ENCODE data around the gene MTR.

MTR gene

DNA sequence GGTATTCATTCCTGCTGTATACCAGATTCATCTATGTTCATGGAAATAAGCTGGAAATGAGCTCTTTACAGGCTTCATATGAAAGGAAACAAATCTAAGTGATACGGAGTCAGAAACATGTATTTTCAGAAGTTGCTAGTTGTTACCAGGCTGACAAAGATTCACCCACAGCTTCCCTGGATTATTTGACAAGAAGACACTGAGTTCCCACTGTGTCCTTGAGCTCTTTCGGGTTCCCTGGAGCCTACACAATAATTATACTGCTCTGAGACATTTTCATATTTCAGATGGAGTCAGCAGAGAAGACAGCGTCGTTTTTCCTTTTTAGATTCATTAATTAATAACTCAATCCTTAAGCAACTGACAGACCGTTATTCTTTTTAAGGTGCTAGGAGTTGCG lies 29.3 kb upstream of the MTR start:
- no peak for DNase-seq
- no peaks in the 10 kb centered on the region for H3K36me3 ChIP-seq
- H3K4me3 ChIP-seq (ENCODE audit: low read depth, low read length) = no peak overlapping the region
- no peak overlapping the region for H3K27ac ChIP-seq
- TF ChIP-seq, protein P1, sequence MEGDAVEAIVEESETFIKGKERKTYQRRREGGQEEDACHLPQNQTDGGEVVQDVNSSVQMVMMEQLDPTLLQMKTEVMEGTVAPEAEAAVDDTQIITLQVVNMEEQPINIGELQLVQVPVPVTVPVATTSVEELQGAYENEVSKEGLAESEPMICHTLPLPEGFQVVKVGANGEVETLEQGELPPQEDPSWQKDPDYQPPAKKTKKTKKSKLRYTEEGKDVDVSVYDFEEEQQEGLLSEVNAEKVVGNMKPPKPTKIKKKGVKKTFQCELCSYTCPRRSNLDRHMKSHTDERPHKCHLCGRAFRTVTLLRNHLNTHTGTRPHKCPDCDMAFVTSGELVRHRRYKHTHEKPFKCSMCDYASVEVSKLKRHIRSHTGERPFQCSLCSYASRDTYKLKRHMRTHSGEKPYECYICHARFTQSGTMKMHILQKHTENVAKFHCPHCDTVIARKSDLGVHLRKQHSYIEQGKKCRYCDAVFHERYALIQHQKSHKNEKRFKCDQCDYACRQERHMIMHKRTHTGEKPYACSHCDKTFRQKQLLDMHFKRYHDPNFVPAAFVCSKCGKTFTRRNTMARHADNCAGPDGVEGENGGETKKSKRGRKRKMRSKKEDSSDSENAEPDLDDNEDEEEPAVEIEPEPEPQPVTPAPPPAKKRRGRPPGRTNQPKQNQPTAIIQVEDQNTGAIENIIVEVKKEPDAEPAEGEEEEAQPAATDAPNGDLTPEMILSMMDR (IDR thresholded peaks at IDR 0.05; ENCODE audit: low read depth, low read length) = no peak
- H3K9me3 ChIP-seq (ENCODE audit: severe bottlenecking) = no peaks in the 10 kb centered on the region
- no peaks in the 10 kb centered on the region for H3K27me3 ChIP-seq (ENCODE audit: insufficient read depth, low read depth, severe bottlenecking)

DNA sequence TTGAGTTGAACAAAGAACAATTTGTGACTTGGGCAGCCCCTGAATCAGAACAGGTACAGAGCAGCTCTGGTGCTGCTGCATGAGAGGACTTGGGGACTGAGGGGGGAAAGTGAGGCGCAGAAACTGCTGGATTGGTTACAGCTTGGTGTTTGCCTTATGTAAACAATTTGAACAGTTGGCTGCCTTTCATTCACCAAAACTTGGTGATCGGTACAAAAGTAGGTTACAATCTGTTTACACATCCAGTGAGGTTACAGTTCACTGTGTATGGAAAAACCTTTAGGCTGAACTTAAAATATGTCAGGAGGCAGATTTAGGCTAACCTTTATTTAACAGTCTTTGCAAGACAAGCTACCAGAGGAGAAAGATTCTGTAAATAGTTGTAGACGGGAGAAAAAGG lies 28.6 kb upstream of the MTR start:
- H3K9me3 ChIP-seq (ENCODE audit: severe bottlenecking) = no peaks in the 10 kb centered on the region
- H3K36me3 ChIP-seq = no peaks in the 10 kb centered on the region
- no peak overlapping the region for H3K27ac ChIP-seq
- TF ChIP-seq, protein P1 (IDR thresholded peaks at IDR 0.05; ENCODE audit: low read depth, low read length) = no peak
- no peaks in the 10 kb centered on the region for H3K27me3 ChIP-seq (ENCODE audit: insufficient read depth, low read depth, severe bottlenecking)
- H3K4me3 ChIP-seq (ENCODE audit: low read depth, low read length) = no peak overlapping the region
- no peak for DNase-seq

DNA sequence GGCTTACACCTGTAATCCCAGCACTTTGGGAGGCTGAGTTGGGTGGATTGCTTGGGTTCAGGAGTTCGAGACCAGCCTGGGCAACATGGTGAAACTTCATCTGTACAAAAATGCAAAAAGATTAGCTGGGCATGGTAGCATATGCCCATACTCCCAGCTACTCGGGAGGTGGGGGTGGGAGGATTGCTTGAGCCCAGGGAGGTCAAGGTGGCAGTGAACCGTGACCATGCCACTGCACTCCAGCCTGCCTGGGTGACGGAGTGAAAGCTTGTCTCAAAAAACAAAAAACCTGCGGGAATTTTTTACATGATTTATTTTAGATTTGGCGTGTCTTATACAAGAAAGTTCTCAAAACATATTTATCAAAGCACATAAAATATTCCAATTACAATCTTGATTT lies 27.8 kb upstream of the MTR start:
- no peak for DNase-seq
- H3K9me3 ChIP-seq (ENCODE audit: severe bottlenecking) = no peaks in the 10 kb centered on the region
- TF ChIP-seq, protein P1 (IDR thresholded peaks at IDR 0.05; ENCODE audit: low read depth, low read length) = no peak
- H3K36me3 ChIP-seq = no peaks in the 10 kb centered on the region
- H3K4me3 ChIP-seq (ENCODE audit: low read depth, low read length) = no peak overlapping the region
- H3K27ac ChIP-seq = no peak overlapping the region
- H3K27me3 ChIP-seq (ENCODE audit: insufficient read depth, low read depth, severe bottlenecking) = no peaks in the 10 kb centered on the region

DNA sequence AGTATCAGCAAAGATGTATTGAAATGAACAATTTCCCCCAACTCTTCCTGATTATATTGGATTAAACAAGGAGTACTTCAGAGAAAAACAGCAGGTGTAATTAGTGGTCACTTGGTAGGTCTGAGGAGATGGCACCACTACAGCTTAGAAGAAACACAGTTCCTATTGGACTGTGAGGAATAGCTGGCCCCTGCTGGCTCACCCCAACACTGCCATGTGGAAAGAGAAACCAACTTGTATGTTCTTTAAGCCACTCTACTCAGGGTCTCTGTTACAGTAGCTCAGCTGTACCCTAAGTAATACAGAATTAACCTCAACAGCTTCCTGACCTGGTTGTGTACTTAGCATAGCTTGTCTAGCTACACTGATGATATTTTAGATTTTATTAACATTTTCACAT lies 26.5 kb upstream of the MTR start:
- H3K9me3 ChIP-seq (ENCODE audit: severe bottlenecking) = no peaks in the 10 kb centered on the region
- H3K27ac ChIP-seq = no peak overlapping the region
- H3K4me3 ChIP-seq (ENCODE audit: low read depth, low read length) = no peak overlapping the region
- H3K36me3 ChIP-seq = no peaks in the 10 kb centered on the region
- TF ChIP-seq, protein P1 (IDR thresholded peaks at IDR 0.05; ENCODE audit: low read depth, low read length) = no peak
- no peak for DNase-seq
- H3K27me3 ChIP-seq (ENCODE audit: insufficient read depth, low read depth, severe bottlenecking) = no peaks in the 10 kb centered on the region

DNA sequence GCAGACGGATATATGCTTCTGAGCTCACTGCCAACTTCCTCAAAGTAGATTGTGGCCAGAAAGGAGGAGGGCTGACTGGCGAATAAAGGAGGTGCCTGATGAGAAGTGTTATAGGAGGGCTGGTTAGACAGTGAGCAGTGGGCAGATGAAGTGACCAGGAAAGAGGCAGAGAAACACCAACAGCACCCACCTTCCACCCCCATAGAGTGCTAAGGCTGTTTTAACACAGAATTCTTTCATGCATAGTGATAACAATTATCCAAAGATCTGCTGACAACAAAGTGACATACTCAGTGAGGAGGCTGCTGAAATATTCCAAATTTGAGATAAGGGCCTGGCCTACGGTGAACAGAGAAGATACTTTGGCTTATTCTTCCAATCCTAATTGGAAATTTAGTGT lies 21.2 kb upstream of the MTR start:
- no peak for DNase-seq
- H3K27me3 ChIP-seq (ENCODE audit: insufficient read depth, low read depth, severe bottlenecking) = no peaks in the 10 kb centered on the region
- TF ChIP-seq, protein P1 (IDR thresholded peaks at IDR 0.05; ENCODE audit: low read depth, low read length) = no peak

DNA sequence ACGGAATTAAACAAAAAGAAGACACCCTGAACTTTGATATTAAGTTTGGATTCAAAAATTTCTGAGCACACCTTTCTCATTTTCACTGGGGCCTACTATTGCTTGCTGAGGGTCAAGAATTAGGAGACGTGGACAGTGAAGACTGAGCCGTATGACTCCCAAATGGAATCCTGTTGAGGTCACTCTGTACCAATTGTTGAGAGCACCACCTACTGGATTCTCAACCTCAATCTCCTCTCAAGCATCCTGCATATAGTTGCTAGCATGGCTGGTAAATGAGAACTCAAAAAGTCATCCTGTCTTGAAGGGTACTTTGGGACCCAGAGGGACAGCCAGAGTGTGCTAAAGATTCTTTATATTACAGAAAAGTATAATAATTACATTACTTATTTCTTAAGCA lies 20.2 kb upstream of the MTR start:
- Histone ChIP-seq H3K36me3 (no peaks in the 10 kb centered on the region), H3K27ac (no peak overlapping the region), H3K4me3 (ENCODE audit: low read depth, low read length) (no peak overlapping the region), H3K27me3 (ENCODE audit: insufficient read depth, low read depth, severe bottlenecking) (no peaks in the 10 kb centered on the region), H3K9me3 (ENCODE audit: severe bottlenecking) (peaks cover 4% of the 10 kb centered on the region)
- DNase-seq = peak; percentile 30
- TF ChIP-seq, protein P1 (IDR thresholded peaks at IDR 0.05; ENCODE audit: low read depth, low read length) = peak; percentile 71

More for the DNA sequence above, 21.2 kb upstream of the MTR start:
- Histone ChIP-seq H3K36me3 (no peaks in the 10 kb centered on the region), H3K9me3 (ENCODE audit: severe bottlenecking) (peaks cover 1% of the 10 kb centered on the region), H3K4me3 (ENCODE audit: low read depth, low read length) (no peak overlapping the region), H3K27ac (no peak overlapping the region)

Measured in WERI-Rb-1 (cell line).